GM21825 (cell line): ENCODE measurements around the gene GPSM1.

ENCODE experiments used
- ATAC-seq: cut with Tn5 transposase; IDR thresholded peaks from one replicate; pipeline ENCODE4 v1.9.1; 2021; ENCODE audit warnings: mild to moderate bottlenecking, moderate library complexity; ENCODE audit not compliant: unreplicated experiment

Gene GPSM1

DNA sequence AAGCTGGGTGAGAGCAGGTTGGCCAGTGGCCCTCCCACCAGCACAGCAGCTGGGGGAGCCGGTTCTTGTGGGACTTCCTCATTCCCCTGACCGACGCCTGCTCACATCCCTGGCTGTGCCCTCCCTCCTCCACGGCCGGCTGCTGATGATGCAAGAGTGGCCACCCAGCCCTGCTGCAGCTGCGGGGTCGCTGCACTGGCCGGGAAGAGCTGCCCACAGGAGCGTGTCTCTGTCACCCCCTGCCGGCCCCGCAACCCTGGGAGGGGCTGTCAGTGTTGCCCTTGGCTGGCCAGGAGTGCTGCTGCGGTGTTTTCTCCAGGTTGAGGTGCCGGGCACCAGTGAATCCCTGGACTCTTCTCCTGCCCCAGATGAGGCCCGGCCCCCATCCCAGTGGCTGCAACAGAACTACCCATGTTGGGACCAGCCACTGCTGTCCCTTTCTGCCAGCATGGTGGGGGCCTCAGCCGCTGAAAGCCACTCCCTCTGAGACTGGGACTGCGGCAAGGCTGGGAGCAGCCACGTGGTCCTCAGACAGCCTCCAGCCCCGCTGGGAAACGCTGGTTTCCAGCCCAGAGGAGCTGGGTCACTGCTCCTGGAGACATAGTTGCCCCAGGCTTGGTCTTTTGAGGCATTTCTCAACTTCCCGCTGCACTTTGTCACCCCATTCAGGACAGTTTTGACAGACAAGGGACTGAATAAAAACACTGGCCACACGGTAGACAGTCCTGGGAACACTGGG, 45.4 kb downstream of the GPSM1 start:
- ATAC-seq, result no peak

DNA sequence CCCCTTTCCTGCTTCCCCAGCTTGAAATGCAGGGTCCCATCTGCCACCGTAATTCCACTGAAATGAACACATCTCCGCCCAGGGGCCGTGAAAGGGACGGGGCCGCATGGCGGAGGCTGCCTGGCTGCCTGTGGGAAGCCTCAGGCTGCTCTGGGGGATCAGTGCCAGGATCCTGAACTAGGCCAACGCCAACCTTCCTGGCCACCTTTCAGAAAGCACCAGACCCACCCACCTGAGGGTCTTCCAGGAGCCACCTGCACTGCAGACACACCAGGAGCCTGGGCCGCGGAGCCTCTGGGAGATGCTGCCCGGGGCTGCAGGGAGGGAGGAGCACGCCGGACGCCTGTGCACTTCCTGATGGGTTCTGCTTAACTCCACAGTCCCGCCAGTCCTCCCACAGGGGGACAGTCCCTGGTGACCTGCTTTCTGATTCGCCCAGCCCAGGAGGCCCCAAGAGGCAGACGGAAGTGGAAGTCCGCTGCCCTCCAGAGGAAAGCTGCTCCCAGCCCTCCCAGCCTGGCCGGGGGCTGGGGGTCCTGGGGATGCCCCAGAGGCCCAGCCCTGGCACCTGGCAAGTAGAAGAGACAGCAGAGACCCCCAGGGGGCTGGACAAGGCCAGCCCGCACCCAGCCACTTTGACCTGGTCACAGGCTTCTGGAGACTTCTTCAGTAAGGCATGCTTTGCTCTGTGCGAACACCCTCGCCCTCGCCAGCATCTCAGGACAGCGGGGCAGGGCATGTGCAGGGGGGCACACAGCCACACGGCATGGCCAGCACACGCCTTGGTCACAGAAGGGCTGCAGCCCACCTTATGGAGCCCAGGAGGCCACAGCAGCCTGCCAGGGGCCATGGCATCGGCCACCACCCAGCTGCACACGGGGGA, 46.2 kb downstream of the GPSM1 start, which contains the start of gene CARD9:
CARD9 (minus strand) TSS at position 370 of the 883 bp plus-strand sequence. CDS start 1,591 bp downstream, outside the sequence.
- no peak for ATAC-seq

DNA sequence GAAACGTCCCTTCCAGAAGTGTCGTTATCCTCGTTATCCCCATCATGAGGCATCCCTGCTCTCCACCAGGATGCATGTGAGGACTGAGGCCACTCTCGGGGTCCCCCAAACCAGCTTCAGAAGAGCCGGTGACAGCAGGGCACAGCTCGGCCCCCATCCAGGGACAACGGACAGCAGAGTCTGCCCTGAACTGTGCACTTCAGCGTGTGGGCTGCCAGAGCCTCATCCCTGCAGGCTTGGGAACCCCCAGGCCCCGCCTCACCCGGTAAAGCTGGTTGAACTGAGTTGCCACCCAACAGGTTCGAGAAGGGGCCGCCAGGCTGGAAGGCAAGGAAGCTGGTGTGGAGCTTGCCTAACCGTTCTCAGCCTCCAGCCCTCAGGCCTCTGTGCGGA, 46.8 kb downstream of the GPSM1 start:
- ATAC-seq, result no peak

- ATAC-seq, result no peak
These were observed 47.8 kb downstream of the GPSM1 start for GRCh38 chr9:136375096-136375495.

DNA sequence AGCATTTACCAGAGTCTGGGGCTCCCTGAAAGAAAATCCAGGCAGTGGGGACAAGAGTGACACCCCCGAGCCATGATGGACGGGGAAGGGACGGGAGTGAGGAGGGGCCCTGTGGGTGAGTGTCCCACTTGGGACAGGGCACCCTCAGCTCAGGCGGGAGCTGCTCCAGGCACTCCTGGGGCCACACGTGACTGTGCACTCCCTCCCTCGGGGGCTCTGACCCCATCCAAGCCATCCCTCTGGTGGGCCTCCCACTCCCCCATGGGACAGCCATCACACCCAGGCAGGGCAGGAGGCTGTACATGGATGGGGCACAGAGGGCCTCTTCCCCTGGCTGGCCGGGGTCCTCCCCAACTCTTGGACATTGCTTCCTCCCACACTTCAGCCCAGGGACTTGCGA, 49.1 kb downstream of the GPSM1 start:
- ATAC-seq, result no peak

GRCh38 chr9:136377341-136378169, 50.2 kb downstream of the GPSM1 start:
- ATAC-seq, result no peak

GRCh38 chr9:136378170-136379002, 51.0 kb downstream of the GPSM1 start:
- ATAC-seq, result no peak

GRCh38 chr9:136379003-136379287, 51.6 kb downstream of the GPSM1 start:
- no peak for ATAC-seq

DNA sequence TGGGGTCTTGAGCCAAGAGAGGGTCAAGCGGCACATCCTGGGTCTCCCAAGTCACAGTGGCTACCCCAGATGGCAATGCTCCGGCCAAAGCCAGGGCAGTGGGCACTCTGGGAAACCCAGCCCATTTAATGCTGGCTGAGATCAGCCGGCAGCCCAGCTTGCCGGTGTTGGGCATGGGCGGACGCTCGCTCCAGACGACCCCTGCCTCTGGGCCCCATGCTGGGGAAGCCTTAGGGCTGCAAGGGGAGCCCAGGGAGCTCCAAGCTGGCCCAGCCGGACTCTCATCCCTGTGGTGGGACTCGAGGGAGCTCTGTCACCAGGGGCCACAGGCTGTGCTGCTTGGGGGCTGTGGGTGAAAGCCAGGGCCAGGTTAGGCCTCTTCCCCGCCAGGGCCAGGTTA, 52.1 kb downstream of the GPSM1 start:
- ATAC-seq, result no peak

DNA sequence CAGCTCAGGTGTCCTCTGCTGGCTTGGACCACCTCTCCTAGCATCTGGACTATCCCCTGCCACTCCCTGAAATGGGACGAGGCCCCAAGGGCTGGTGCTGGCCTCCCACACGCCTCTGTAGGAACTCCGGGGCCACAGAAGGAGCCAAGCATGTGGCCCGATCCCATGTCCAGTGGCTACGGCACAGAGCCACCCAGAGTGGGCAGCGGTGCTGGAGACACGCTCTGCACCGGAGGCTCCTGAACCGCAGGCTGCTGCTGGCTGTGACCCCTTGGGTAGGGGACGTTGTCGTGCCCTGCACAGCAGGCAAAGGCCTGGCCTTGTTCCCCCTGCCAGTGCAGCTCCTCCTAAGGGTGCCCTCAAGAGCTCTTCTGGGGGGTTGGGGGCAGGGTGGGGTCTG, 52.6 kb downstream of the GPSM1 start:
- no peak for ATAC-seq

DNA sequence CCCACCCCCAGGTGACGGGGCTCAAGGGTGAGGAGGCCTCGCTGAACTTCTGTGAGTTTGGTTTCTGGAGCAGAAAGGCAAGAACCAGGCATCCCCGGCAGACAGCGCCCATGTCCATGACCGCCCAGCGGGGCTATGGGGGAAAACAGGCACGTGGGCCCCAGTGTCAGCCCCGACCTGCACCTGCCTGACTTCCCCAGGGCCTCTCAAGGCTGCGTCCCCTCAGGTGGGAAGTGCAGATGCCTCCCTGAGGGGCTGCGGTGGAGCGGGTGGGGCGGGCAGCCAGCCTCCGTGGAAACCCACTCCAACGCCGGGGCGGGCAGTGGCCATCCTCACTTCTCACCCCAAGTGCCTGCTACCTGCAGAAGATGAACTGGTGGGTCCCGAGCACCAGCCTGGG, 53.0 kb downstream of the GPSM1 start:
- no peak for ATAC-seq

DNA sequence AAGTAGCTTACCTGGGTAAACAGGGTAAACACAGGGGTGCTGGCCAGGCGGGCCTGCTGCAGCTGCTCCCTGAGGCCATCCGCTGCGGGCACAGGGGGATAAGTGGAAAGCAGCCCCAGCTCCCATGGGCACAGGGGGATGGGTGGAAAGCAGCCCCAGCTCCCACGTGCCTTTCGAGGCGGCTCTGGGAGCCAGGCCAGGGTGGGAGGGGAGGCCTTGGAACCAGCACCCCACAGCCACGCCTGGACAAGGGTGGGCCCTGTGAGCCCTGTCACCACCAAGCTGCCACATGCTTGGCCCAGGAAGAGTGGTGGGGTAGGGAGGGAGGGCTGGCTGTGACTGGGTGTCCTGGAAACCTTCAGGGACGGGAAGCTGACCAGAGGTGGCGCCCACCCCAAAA, 54.0 kb downstream of the GPSM1 start:
- no peak for ATAC-seq

GRCh38 chr9:136381966-136382513, 54.7 kb downstream of the GPSM1 start:
- no peak for ATAC-seq

- no peak for ATAC-seq
These were observed 56.1 kb downstream of the GPSM1 start for GRCh38 chr9:136383436-136383835.

GRCh38 chr9:136385015-136385414, 57.7 kb downstream of the GPSM1 start:
- ATAC-seq, result no peak

GRCh38 chr9:136386018-136386417, 58.7 kb downstream of the GPSM1 start:
- ATAC-seq, result no peak

- no peak for ATAC-seq
These were observed 59.9 kb downstream of the GPSM1 start for GRCh38 chr9:136387217-136387616.

GRCh38 chr9:136389396-136389795, 62.1 kb downstream of the GPSM1 start:
- ATAC-seq, result no peak

DNA sequence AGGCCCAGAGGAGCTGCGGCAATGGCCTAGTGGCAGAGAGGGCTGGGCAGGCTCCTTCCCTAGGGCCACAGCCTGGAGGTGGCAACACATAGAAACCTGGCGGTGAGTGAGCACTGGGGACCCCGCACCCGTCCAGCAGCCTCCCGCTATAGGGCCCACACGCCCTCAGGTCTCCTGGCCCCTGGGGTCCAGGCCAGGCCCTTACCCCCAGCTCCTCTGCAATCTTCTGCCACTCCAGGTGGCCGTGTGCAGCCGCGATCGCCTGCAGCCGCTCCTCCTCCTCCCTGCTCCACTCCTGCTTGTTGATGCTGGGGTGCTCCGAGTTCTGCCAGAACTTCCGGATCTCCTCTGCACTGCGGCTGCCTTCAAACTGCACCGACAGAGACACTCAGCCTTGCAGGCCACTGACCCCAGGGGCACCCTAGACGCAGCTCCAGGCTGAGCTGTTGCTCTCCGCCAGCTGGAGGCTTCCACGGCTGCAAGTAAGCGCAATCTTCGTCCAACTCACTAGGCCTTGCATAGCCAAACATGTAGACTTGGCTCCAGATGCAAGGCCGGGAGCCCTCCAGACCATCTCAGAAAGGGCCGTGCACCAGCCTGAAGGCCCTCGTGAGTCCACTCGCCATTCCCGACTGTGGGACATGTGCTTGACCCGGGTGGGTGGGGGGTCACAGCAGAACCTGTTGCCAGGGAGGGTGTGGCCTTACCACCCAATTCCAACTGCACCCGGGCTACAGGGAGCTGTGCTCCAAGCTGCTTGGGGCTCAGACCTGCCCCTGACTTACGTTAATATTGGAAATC, 64.6 kb downstream of the GPSM1 start:
- no peak for ATAC-seq
